Measurements from ENCODE around the gene USE1. TPM values are rescaled to one million over a fixed set of nuclear protein-coding genes. Genes with fewer than 3 reads are reported as not detected.
A peak's percentile ranks its signal among the peaks of the same experiment; 100 is the strongest.

Gene USE1
- total and polyA plus RNA-seq, 9 of the 15 experiments (the other 6 are each of a cell fraction or from before 2014, with no cell fraction given): 17.3 to 52.4 (median 34.0) TPM

DNA sequence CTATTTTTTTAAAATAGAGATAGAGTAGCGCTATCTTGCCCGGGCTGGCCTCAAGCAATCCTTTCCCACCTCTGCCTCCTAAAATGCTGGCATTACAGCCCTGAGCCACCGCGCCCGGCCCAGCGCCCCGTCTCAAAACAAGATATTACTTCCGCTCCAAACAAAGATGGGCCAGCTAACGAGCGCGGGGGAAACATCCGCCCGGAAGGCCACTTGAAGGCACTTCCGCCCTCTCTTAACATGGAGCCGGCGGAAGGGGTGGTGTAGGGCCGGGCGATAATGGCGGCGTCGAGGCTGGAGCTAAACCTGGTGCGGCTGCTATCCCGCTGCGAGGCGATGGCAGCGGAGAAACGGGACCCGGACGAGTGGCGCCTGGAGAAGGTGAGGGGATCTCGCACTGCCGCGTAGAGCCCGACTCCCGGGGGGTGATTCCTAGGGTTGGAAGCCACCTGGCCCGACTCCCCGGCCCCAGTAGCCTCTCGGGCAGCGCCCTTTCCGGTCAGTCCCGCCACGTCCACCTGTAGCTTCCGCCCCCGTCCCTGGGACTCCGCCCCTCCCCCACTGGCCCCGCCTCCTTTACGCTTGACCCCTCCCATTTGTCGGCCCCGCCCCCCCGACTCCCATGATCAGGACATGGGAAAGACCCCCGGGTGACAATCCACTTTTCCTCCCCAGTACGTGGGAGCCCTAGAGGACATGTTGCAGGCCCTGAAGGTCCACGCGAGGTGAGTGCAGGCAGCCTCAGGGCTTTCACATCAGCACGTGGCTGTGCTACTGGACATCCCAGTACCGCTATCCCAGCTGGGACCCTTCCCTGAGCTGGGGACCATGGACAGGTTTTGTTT lies at the start of gene USE1 (continued):
- TF ChIP-seq CHD2 (IDR thresholded peaks at IDR 0.05; ENCODE audit: low read depth, low read length): no peak
- no peak for TF ChIP-seq MEIS2 (IDR thresholded peaks at IDR 0.05; ENCODE audit: partially characterized antibody)
- TF ChIP-seq ZNF174 (CRISPR knock-in tag; IDR thresholded peaks at IDR 0.05): no peak
- TF ChIP-seq ELF4 (CRISPR knock-in tag; IDR thresholded peaks at IDR 0.05): 0 out of 2 replicates have a peak, but pooled peaks have one; percentile 87
- TF ChIP-seq, protein P1, sequence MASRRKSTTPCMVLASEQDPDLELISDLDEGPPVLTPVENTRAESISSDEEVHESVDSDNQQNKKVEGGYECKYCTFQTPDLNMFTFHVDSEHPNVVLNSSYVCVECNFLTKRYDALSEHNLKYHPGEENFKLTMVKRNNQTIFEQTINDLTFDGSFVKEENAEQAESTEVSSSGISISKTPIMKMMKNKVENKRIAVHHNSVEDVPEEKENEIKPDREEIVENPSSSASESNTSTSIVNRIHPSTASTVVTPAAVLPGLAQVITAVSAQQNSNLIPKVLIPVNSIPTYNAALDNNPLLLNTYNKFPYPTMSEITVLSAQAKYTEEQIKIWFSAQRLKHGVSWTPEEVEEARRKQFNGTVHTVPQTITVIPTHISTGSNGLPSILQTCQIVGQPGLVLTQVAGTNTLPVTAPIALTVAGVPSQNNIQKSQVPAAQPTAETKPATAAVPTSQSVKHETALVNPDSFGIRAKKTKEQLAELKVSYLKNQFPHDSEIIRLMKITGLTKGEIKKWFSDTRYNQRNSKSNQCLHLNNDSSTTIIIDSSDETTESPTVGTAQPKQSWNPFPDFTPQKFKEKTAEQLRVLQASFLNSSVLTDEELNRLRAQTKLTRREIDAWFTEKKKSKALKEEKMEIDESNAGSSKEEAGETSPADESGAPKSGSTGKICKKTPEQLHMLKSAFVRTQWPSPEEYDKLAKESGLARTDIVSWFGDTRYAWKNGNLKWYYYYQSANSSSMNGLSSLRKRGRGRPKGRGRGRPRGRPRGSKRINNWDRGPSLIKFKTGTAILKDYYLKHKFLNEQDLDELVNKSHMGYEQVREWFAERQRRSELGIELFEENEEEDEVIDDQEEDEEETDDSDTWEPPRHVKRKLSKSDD (conservative IDR thresholded peaks at IDR 0.05; ENCODE audit: low read length): no peak
- no peak for TF ChIP-seq ZFPM2 (CRISPR knock-in tag; IDR thresholded peaks at IDR 0.05)
- no peak for TF ChIP-seq GATA2 (CRISPR knock-in tag; IDR thresholded peaks at IDR 0.05)
- TF ChIP-seq, protein P2, sequence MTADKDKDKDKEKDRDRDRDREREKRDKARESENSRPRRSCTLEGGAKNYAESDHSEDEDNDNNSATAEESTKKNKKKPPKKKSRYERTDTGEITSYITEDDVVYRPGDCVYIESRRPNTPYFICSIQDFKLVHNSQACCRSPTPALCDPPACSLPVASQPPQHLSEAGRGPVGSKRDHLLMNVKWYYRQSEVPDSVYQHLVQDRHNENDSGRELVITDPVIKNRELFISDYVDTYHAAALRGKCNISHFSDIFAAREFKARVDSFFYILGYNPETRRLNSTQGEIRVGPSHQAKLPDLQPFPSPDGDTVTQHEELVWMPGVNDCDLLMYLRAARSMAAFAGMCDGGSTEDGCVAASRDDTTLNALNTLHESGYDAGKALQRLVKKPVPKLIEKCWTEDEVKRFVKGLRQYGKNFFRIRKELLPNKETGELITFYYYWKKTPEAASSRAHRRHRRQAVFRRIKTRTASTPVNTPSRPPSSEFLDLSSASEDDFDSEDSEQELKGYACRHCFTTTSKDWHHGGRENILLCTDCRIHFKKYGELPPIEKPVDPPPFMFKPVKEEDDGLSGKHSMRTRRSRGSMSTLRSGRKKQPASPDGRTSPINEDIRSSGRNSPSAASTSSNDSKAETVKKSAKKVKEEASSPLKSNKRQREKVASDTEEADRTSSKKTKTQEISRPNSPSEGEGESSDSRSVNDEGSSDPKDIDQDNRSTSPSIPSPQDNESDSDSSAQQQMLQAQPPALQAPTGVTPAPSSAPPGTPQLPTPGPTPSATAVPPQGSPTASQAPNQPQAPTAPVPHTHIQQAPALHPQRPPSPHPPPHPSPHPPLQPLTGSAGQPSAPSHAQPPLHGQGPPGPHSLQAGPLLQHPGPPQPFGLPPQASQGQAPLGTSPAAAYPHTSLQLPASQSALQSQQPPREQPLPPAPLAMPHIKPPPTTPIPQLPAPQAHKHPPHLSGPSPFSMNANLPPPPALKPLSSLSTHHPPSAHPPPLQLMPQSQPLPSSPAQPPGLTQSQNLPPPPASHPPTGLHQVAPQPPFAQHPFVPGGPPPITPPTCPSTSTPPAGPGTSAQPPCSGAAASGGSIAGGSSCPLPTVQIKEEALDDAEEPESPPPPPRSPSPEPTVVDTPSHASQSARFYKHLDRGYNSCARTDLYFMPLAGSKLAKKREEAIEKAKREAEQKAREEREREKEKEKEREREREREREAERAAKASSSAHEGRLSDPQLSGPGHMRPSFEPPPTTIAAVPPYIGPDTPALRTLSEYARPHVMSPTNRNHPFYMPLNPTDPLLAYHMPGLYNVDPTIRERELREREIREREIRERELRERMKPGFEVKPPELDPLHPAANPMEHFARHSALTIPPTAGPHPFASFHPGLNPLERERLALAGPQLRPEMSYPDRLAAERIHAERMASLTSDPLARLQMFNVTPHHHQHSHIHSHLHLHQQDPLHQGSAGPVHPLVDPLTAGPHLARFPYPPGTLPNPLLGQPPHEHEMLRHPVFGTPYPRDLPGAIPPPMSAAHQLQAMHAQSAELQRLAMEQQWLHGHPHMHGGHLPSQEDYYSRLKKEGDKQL (CRISPR knock-in tag; IDR thresholded peaks at IDR 0.05; ENCODE audit: borderline replicate concordance): no peak
- no peak for TF ChIP-seq WHSC1 (IDR thresholded peaks at IDR 0.05; ENCODE audit: low read length)
- TF ChIP-seq, protein P3, sequence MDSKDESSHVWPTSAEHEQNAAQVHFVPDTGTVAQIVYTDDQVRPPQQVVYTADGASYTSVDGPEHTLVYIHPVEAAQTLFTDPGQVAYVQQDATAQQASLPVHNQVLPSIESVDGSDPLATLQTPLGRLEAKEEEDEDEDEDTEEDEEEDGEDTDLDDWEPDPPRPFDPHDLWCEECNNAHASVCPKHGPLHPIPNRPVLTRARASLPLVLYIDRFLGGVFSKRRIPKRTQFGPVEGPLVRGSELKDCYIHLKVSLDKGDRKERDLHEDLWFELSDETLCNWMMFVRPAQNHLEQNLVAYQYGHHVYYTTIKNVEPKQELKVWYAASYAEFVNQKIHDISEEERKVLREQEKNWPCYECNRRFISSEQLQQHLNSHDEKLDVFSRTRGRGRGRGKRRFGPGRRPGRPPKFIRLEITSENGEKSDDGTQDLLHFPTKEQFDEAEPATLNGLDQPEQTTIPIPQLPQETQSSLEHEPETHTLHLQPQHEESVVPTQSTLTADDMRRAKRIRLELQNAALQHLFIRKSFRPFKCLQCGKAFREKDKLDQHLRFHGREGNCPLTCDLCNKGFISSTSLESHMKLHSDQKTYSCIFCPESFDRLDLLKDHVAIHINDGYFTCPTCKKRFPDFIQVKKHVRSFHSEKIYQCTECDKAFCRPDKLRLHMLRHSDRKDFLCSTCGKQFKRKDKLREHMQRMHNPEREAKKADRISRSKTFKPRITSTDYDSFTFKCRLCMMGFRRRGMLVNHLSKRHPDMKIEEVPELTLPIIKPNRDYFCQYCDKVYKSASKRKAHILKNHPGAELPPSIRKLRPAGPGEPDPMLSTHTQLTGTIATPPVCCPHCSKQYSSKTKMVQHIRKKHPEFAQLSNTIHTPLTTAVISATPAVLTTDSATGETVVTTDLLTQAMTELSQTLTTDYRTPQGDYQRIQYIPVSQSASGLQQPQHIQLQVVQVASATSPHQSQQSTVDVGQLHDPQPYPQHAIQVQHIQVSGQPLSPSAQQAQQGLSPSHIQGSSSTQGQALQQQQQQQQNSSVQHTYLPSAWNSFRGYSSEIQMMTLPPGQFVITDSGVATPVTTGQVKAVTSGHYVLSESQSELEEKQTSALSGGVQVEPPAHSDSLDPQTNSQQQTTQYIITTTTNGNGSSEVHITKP (IDR thresholded peaks at IDR 0.05; ENCODE audit: partially characterized antibody): peak; percentile 88
- no peak for TF ChIP-seq MTA2 (IDR thresholded peaks at IDR 0.05; ENCODE audit: low read depth)
- no peak for TF ChIP-seq IRF2 (CRISPR knock-in tag; IDR thresholded peaks at IDR 0.05)

All from K562 (cell line).